SW 1271 (cell line): ENCODE data around the gene PSMA3.

Experiments
- DNase-seq, 2 experiments: peaks; one replicate each; lab custom pipeline; 2025; lab: John Stamatoyannopoulos, UW

The PSMA3 gene

DNA sequence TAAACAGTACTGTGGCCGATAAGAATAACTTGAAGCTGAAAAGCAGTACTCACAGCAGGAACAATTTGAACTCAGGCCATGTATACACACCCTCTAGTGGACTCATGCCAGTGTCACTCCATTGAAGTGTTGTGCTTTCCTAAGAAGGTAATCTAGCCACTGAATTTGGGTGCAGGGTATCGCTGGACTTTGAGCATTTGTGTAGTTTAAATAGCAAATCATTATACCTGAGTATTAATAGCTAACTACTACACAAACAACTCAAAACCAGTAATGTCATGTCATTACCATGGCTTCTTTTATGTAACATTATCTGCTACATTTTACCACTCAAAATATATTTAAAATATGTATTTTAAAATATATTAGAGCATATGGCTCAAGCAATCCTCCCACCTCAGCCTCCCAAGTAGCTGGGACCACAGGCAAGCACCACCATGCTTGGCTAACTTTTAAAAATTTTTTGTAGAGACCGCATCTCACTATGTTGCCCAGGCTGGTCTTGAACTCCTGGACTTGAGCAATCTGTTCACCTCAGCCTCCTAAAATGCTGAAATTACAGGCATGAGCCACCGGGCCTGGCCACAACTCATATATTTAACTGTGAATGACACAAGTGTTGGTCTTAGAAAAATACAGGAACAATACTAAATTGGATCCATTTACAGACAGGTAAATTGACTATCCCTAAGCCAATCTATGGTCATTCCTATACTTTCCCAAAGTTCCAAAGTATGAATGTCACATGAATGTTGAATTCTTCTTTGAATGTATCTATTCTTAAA is 28.1 kb downstream of the PSMA3 start:
- peak in 1 of 2 experiments; percentile 37 for DNase-seq

DNA sequence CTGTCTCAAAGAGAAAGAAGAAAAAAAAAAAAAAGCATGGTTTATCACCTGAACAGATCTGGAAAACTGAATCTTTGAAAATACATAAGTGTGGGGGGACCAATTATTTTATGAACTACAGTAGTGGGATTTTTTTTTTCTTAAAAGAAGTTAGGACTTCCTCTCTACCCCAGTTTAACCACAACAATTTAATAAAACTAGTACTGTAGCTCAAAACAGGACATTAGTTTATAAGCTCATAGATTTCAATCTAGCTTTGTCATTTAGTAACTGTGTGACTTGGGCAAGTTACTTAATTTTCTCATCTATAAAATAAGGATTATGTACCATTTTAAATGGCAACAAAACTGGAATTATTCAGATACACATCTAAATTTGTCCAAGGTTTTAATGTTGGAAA is 30.2 kb downstream of the PSMA3 start:
- no peak for DNase-seq

- no peak for DNase-seq
Observed at GRCh38 chr14:58275527-58276190, 31.0 kb downstream of the PSMA3 start.

GRCh38 chr14:58276208-58276607 is 31.6 kb downstream of the PSMA3 start:
- DNase-seq, result no peak

DNA sequence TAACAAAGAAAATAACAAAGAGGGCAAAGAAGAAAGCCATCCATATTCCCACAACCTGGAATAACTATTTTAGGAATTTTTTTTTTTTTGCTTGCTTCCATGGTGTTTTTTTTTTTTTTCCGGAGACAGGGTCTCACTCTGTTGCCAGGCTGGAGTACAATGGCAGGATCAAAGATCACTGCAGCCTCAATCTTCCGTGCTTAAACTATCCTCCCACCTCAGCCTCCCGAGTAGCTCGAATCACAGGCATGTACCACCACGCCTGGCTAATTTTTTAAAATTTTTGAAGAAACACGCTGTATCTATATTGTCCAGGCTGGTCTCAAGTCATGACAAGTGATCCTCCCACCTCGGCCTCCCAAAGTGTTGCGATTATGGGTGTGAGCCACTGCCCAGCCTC is 33.5 kb downstream of the PSMA3 start:
- no peak for DNase-seq

- DNase-seq, result peak in 1 of 2 experiments; percentile 59
Observed at GRCh38 chr14:58280954-58281787, 36.5 kb downstream of the PSMA3 start.

GRCh38 chr14:58281969-58282368 is 37.3 kb downstream of the PSMA3 start:
- DNase-seq, result no peak

DNA sequence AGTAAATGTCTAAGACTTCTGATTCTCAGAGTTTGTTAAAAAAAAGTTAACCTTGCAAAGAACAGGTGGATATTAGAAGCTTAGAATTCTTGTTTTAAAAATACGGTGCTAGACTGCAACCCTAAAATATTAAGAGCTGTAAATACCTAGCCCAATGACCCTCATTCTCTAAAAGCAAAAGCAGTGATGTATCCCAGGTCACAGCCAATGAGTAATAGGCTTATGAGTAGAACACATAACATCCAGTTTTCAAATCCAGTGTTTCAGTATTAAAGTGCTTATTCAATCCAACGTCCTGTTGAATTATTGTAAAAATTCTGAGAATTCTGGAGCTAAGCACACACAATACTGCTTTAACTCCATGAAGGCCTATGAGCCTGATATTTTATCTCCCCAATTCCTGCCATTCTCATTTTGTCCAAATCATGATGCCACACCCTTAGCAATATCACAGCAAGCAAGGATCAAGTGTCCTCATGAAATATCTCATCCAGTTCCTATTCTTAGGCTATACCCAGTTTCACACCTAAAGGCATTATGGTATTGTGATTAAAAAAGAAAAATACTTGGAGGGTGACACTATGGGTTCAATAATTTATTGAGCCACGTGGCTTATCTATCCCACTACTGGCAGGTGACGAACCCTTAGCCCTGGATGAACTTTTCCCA is 38.4 kb downstream of the PSMA3 start:
- DNase-seq, result no peak

DNA sequence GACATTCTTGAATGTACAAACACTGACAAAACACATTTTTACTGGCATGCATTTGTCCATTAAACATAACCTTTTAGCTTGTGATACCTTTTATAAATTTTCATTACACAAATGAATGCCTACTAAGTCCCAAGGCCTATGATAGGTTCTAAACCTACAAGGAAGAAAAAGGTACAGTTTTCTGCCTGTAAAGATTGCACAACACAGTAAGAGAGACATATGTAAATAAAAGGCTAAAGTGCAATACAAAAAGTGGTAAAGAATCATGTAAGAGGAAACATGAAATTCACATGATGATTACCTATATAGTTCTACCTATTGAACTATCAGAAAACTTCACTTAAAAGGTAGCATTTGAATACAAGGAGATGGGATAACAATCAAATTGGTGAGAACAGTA is 39.1 kb downstream of the PSMA3 start:
- no peak for DNase-seq

- no peak for DNase-seq
Observed at GRCh38 chr14:58285132-58285531, 40.5 kb downstream of the PSMA3 start.

DNA sequence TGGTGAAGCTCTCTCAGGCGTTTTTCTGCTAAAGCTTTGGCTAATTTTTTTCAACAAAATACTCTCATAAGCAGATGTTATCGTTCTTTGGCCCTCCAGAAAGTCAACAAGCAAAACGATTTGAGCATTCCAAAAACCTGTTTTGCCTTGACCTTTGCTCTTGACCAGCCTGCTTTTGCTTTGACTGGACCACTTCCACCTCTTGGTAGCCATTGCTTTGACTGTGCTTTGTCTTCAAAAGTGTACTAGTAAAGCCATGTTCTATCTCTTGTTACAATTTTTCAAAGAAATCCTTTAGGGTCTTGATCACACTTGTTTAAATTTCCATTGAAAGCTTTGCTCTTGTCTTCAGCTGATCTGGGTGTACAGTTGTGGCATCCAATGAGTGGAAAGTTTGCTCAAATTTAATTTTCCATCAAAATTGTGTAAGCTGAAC is 43.0 kb downstream of the PSMA3 start:
- no peak for DNase-seq

- no peak for DNase-seq
Observed at GRCh38 chr14:58288106-58288792, 43.6 kb downstream of the PSMA3 start.

DNA sequence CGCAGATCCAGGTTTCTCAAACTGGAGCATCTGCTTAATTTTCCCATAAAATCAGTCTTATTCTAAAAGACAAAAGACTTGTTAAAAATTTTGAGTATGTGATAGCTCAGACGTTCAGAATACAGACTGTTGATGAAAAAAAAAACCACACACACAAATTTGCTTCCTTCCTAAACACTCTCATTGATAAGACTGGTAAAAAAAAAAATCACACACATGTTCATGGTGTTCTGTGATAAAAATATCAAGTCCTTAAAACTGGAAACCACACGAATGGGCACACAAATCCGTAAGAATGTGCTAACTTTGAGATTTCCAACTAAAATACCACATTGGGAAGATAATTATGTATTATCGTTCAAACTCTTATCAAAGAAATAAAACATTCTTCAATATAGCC is 47.0 kb downstream of the PSMA3 start:
- no peak for DNase-seq

DNA sequence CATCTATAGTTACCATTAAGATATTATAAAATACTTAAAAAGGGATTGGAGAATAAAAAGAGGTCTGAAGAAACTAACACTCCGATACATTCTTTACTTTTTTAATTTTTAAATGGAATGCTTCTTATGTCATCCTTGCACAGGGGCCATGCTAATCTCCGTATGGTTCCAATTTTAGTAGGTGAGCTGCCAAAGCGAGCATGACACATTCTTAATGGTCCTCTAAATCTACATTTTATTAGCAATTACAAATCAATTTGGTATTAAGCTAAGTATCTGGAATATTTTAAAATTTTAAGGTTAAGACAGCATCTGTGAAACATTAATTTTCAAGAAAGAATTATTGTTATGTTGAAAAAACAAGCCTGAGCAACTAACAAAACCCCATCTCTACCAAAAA is 47.5 kb downstream of the PSMA3 start:
- DNase-seq, result no peak

GRCh38 chr14:58294201-58294600 is 49.6 kb downstream of the PSMA3 start:
- DNase-seq, result no peak

GRCh38 chr14:58296726-58297125 is 52.1 kb downstream of the PSMA3 start:
- DNase-seq, result no peak

DNA sequence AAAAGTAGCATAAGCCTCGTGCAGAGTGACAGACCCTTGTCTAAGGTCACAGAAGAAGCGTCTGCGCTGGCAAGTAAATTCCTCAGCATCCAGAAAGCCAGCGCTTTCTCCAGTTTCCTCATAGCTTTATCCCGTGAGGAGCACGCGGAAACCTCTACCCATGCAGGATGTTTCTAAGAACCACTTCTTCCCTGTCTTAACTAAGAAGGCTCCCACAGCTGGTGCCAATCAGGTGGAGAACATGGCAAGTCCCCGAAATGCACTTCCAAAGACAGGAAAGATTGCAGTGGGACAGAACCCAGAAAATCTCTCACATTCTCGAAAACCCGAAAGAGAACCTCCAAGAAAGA is 52.7 kb downstream of the PSMA3 start:
- DNase-seq, result no peak

GRCh38 chr14:58297762-58298476 is 53.3 kb downstream of the PSMA3 start:
- peak; percentile 100 for DNase-seq

DNA sequence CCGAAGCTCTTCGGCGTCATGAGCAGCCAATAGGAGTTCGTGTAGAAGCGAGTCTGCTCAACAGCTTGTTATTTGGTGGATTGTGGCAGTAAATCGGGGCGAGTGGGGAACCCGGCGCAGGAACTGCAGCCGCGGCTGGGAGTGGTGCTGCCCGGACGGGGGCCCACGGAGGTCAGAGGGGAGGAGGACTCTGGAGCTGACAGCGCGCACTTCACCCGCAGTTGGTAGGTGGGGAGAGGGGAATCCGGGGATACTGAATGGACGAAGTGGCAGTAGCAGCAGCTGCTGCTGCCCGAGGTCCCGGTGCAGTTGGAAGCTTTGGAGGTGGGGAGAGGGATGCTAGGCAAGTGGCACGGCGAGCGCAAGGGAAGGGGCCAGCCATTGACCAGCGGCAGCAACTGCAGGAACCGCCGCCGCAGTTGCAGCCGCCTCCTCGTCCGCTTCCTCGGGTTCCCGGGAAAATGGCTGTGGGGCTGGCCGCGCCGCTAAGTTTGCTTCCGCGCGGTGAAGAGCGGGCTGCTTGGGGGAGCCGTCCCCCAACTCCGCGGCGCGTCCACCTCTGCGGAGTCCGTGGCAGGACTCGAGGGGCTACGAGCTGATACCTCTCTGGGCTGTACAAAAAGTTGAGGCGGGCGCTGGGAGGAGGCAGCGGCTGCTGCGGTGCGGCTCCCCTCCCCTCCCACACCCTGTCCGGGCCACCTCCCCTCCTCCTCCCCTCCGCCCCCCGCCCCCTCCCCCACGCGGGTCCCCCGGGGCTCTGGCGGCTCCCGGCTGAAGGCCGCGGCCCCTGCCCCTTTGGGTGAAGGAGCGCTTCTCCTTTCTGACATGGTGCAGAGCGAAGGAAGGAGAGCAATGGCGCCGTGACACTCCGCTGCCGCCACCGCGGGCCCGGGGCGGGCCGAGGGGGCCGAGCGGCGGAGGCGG is 54.1 kb downstream of the PSMA3 start, which contains the start of gene ARID4A:
Gene ARID4A, plus strand, starts transcription at position 79 of the 924 bp plus-strand sequence. CDS start 1,300 bp downstream, outside the sequence.
- no peak for DNase-seq
